Muscle of arm (tissue), 12 donors: Measurements from ENCODE around the gene CD74. TPM values are rescaled to one million over a fixed set of nuclear protein-coding genes. Genes with fewer than 3 reads are reported as not detected.

ENCODE experiments used
- DNase-seq: peaks from one replicate; pipeline ENCODE4 v3.0.0-alpha.2; 2013
- polyA plus RNA-seq, 12 donors: library from polyadenylated mRNA; unstranded; fragments of 120-200 nt; gene quantifications; one replicate each; pipeline ENCODE4 v1.2.1, GENCODE V29; 2013; ENCODE audit not compliant: insufficient read length in 12 of 12

The CD74 gene
- polyA plus RNA-seq, 12 donors = 44.8 to 427 (median 79.9) TPM; not detected in 1

GRCh38 chr5:150372639-150373038, 40.1 kb downstream of the CD74 start:
- no peak for DNase-seq

GRCh38 chr5:150368526-150368925, 44.2 kb downstream of the CD74 start:
- no peak for DNase-seq

- no peak for DNase-seq
Observed at GRCh38 chr5:150364004-150364403, 48.7 kb downstream of the CD74 start.

- no peak for DNase-seq
Observed at GRCh38 chr5:150363185-150363584, 49.5 kb downstream of the CD74 start.

GRCh38 chr5:150361301-150361700, 51.4 kb downstream of the CD74 start:
- no peak for DNase-seq

- no peak for DNase-seq
Observed at GRCh38 chr5:150358261-150359095, 54.2 kb downstream of the CD74 start.

GRCh38 chr5:150357326-150358260, 55.1 kb downstream of the CD74 start, which contains the start of gene TCOF1:
Gene TCOF1, plus strand, starts transcription at chr5:150357697. Its CDS starts 50 bp downstream, at chr5:150357747.
- peak; percentile 97 for DNase-seq

- DNase-seq = no peak
Observed at GRCh38 chr5:150356575-150357294, 56.0 kb downstream of the CD74 start.

- no peak for DNase-seq
Observed at GRCh38 chr5:150355791-150356190, 56.9 kb downstream of the CD74 start.

- DNase-seq = no peak
Observed at GRCh38 chr5:150353032-150353675, 59.6 kb downstream of the CD74 start.

- no peak for DNase-seq
Observed at GRCh38 chr5:150352244-150353031, 60.3 kb downstream of the CD74 start.

Other genes starting within 250 kb of the CD74 start
- 10 to 100 TPM in 1 of 12 donors, under 1 TPM in 4, not detected in 7; 0.20 to 47.4 (median 0.69) TPM for gene CDX1, start 246.1 kb downstream of the CD74 start, polyA plus RNA-seq
- gene SLC6A7, start 222.8 kb downstream of the CD74 start, polyA plus RNA-seq = 1 to 10 TPM in 2 of 12 donors, under 1 TPM in 8, not detected in 2; 0.20 to 1.9 (median 0.52) TPM
- 100 to 1,000 TPM in 4 of 12 donors, 10 to 100 TPM in 8; 31.8 to 252 (median 81.0) TPM for gene CAMK2A, start 123.1 kb downstream of the CD74 start, polyA plus RNA-seq
- gene ARSI, start 110.0 kb downstream of the CD74 start, polyA plus RNA-seq = 1 to 10 TPM in 11 of 12 donors, not detected in 1; 3.6 to 9.9 (median 6.1) TPM
- 10 to 100 TPM in 11 of 12 donors, not detected in 1; 16.4 to 33.0 (median 18.7) TPM for gene TCOF1, start 55.2 kb downstream of the CD74 start, polyA plus RNA-seq
- 1,000 to 10,000 TPM in 11 of 12 donors, not detected in 1; 1,384 to 3,526 (median 2,659) TPM for gene RPS14, start 36.8 kb upstream of the CD74 start, polyA plus RNA-seq
- 10 to 100 TPM in 11 of 12 donors, not detected in 1; 40.2 to 56.1 (median 46.8) TPM for gene NDST1, start 95.2 kb upstream of the CD74 start, polyA plus RNA-seq
- 10 to 100 TPM in 11 of 12 donors, not detected in 1; 21.9 to 45.2 (median 34.1) TPM for gene SYNPO, start 227.8 kb upstream of the CD74 start, polyA plus RNA-seq
- 10 to 100 TPM in 8 of 12 donors, 1 to 10 TPM in 3, not detected in 1; 3.1 to 18.0 (median 10.7) TPM for gene MYOZ3, start 248.3 kb upstream of the CD74 start, polyA plus RNA-seq